ENCODE measurements around the gene ASB3. TPM values are rescaled to one million over a fixed set of nuclear protein-coding genes. Genes with fewer than 3 reads are reported as not detected.

The ASB3 gene
- total and polyA plus RNA-seq, 4 donors = 2.7 to 13.6 (median 8.7) TPM

DNA sequence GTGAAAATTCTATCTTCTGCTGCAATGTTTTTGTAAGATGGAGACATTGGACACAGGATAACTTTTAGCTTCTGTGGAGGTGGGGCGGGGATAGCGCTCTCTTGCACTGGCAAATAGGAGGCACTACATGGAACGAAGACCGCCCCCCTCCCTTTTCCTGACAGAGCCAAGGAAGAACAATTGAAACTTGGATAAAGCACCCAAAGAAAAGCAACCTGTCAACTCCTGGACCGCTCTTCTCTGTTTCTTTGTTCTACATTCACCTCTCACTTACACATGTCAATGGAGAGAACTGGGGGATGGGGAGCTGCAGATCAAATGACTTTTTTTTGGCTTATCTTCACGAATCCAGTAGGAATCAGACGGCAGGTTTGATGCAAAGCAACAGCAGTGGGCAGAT lies 145.5 kb downstream of the ASB3 start:
- Histone ChIP-seq H3K9ac (ENCODE audit: low read depth in 1 of 2, low read length in 2 of 2) (no peak overlapping the region), H3K27me3 (ENCODE audit: control insufficient read depth in 4 of 4, insufficient read depth in 4 of 4, low read length in 3 of 4) (no peaks in the 10 kb centered on the region), H3K4me3 (ENCODE audit: low read depth in 1 of 3, low read length in 3 of 3) (no peak overlapping the region), H3K4me1 (ENCODE audit: control insufficient read depth in 4 of 4, insufficient read depth in 4 of 4, low read length in 3 of 4) (no peaks in the 10 kb centered on the region), H3K27ac (ENCODE audit: low read depth in 1 of 2, low read length in 2 of 2) (no peak overlapping the region), H3K9me3 (ENCODE audit: control insufficient read depth in 4 of 4, low read length in 3 of 4) (no peaks in the 10 kb centered on the region), H3K36me3 (ENCODE audit: control insufficient read depth in 4 of 4, insufficient read depth in 3 of 4, low read depth in 1 of 4, low read length in 3 of 4) (no peaks in the 10 kb centered on the region)
- TF ChIP-seq HNF4G (IDR thresholded peaks at IDR 0.05) = no peak
- TF ChIP-seq JUND (IDR thresholded peaks at IDR 0.05) = no peak
- TF ChIP-seq, protein P1, sequence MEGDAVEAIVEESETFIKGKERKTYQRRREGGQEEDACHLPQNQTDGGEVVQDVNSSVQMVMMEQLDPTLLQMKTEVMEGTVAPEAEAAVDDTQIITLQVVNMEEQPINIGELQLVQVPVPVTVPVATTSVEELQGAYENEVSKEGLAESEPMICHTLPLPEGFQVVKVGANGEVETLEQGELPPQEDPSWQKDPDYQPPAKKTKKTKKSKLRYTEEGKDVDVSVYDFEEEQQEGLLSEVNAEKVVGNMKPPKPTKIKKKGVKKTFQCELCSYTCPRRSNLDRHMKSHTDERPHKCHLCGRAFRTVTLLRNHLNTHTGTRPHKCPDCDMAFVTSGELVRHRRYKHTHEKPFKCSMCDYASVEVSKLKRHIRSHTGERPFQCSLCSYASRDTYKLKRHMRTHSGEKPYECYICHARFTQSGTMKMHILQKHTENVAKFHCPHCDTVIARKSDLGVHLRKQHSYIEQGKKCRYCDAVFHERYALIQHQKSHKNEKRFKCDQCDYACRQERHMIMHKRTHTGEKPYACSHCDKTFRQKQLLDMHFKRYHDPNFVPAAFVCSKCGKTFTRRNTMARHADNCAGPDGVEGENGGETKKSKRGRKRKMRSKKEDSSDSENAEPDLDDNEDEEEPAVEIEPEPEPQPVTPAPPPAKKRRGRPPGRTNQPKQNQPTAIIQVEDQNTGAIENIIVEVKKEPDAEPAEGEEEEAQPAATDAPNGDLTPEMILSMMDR (IDR thresholded peaks at IDR 0.05; ENCODE audit: low read depth, low read length, missing input control) = no peak
- TF ChIP-seq, protein P2, sequence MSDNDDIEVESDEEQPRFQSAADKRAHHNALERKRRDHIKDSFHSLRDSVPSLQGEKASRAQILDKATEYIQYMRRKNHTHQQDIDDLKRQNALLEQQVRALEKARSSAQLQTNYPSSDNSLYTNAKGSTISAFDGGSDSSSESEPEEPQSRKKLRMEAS (IDR thresholded peaks at IDR 0.05) = no peak
- TF ChIP-seq, protein P3, sequence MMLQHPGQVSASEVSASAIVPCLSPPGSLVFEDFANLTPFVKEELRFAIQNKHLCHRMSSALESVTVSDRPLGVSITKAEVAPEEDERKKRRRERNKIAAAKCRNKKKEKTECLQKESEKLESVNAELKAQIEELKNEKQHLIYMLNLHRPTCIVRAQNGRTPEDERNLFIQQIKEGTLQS (IDR thresholded peaks at IDR 0.05) = no peak
- no peak for TF ChIP-seq SP1 (IDR thresholded peaks at IDR 0.05)
- no peak for TF ChIP-seq YY1 (IDR thresholded peaks at IDR 0.05)
- no peak for TF ChIP-seq HNF4A (conservative IDR thresholded peaks at IDR 0.05)
- TF ChIP-seq FOXA2 (IDR thresholded peaks at IDR 0.05) = no peak
- TF ChIP-seq EGR1 (IDR thresholded peaks at IDR 0.05; ENCODE audit: low read depth in 2 of 2) = no peak
- TF ChIP-seq NR2F2 (IDR thresholded peaks at IDR 0.05) = no peak
- no peak for TF ChIP-seq GABPA (IDR thresholded peaks at IDR 0.05 in 1 of 2, conservative IDR thresholded peaks at IDR 0.05 in 1 of 2)
- TF ChIP-seq TAF1 (conservative IDR thresholded peaks at IDR 0.05) = no peak
- TF ChIP-seq, protein P4, sequence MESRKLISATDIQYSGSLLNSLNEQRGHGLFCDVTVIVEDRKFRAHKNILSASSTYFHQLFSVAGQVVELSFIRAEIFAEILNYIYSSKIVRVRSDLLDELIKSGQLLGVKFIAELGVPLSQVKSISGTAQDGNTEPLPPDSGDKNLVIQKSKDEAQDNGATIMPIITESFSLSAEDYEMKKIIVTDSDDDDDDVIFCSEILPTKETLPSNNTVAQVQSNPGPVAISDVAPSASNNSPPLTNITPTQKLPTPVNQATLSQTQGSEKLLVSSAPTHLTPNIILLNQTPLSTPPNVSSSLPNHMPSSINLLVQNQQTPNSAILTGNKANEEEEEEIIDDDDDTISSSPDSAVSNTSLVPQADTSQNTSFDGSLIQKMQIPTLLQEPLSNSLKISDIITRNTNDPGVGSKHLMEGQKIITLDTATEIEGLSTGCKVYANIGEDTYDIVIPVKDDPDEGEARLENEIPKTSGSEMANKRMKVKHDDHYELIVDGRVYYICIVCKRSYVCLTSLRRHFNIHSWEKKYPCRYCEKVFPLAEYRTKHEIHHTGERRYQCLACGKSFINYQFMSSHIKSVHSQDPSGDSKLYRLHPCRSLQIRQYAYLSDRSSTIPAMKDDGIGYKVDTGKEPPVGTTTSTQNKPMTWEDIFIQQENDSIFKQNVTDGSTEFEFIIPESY (IDR thresholded peaks at IDR 0.05) = no peak
- TF ChIP-seq RAD21 (IDR thresholded peaks at IDR 0.05) = no peak
- WGBS = 72% methylated on average over 7 of the region's 7 CpGs
- no peak for DNase-seq (ENCODE audit: low spot score)

DNA sequence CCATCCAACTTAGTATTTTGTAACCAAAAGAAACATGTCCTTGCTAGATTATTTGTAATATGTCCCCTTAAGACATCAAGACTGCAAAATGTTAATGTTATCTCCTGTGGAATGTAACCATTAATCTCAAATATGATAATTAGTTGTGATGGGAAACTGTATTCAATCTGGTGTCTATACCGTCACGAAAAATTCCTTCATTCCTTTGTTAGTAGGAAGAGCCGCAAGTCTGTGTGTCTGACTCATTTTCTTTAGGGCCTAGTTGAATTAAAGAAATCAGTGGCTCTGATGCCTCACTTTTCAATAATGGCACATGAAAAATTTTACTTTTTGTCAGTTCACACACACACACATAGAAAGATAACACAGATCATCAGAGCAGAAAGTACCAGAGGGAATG lies 146.3 kb downstream of the ASB3 start:
- no peak for DNase-seq (ENCODE audit: low spot score)
- TF ChIP-seq HNF4A (conservative IDR thresholded peaks at IDR 0.05) (no peak), SP1 (IDR thresholded peaks at IDR 0.05) (no peak), EGR1 (IDR thresholded peaks at IDR 0.05; ENCODE audit: low read depth in 2 of 2) (no peak), FOXA1 (IDR thresholded peaks at IDR 0.05) (no peak), RAD21 (IDR thresholded peaks at IDR 0.05) (no peak), GABPA (IDR thresholded peaks at IDR 0.05 in 1 of 2, conservative IDR thresholded peaks at IDR 0.05 in 1 of 2) (no peak)
- TF ChIP-seq, protein P3 (IDR thresholded peaks at IDR 0.05) = no peak
- TF ChIP-seq, protein P5, sequence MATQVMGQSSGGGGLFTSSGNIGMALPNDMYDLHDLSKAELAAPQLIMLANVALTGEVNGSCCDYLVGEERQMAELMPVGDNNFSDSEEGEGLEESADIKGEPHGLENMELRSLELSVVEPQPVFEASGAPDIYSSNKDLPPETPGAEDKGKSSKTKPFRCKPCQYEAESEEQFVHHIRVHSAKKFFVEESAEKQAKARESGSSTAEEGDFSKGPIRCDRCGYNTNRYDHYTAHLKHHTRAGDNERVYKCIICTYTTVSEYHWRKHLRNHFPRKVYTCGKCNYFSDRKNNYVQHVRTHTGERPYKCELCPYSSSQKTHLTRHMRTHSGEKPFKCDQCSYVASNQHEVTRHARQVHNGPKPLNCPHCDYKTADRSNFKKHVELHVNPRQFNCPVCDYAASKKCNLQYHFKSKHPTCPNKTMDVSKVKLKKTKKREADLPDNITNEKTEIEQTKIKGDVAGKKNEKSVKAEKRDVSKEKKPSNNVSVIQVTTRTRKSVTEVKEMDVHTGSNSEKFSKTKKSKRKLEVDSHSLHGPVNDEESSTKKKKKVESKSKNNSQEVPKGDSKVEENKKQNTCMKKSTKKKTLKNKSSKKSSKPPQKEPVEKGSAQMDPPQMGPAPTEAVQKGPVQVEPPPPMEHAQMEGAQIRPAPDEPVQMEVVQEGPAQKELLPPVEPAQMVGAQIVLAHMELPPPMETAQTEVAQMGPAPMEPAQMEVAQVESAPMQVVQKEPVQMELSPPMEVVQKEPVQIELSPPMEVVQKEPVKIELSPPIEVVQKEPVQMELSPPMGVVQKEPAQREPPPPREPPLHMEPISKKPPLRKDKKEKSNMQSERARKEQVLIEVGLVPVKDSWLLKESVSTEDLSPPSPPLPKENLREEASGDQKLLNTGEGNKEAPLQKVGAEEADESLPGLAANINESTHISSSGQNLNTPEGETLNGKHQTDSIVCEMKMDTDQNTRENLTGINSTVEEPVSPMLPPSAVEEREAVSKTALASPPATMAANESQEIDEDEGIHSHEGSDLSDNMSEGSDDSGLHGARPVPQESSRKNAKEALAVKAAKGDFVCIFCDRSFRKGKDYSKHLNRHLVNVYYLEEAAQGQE (IDR thresholded peaks at IDR 0.05) = no peak
- TF ChIP-seq, protein P1 (IDR thresholded peaks at IDR 0.05; ENCODE audit: low read depth, low read length, missing input control) = no peak
- TF ChIP-seq, protein P2 (IDR thresholded peaks at IDR 0.05) = no peak
- no peaks in the 10 kb centered on the region for H3K27me3 ChIP-seq (ENCODE audit: control insufficient read depth in 4 of 4, insufficient read depth in 4 of 4, low read length in 3 of 4)
- no peaks in the 10 kb centered on the region for H3K36me3 ChIP-seq (ENCODE audit: control insufficient read depth in 4 of 4, insufficient read depth in 3 of 4, low read depth in 1 of 4, low read length in 3 of 4)
- H3K27ac ChIP-seq (ENCODE audit: low read depth in 1 of 2, low read length in 2 of 2) = no peak overlapping the region
- H3K4me1 ChIP-seq (ENCODE audit: control insufficient read depth in 4 of 4, insufficient read depth in 4 of 4, low read length in 3 of 4) = no peaks in the 10 kb centered on the region
- no peak overlapping the region for H3K9ac ChIP-seq (ENCODE audit: low read depth in 1 of 2, low read length in 2 of 2)
- H3K4me3 ChIP-seq (ENCODE audit: low read depth in 1 of 3, low read length in 3 of 3) = no peak overlapping the region
- H3K9me3 ChIP-seq (ENCODE audit: control insufficient read depth in 4 of 4, low read length in 3 of 4) = peaks cover 0 to 2% (median 0%) of the 10 kb centered on the region in 4 donors
- whole genome bisulfite sequencing = 94% methylated on average over 3 of the region's 3 CpGs
